Esophagus squamous epithelium (tissue), 5 donors: ENCODE data around the gene SNRK. TPM values are rescaled to one million over a fixed set of nuclear protein-coding genes. Genes with fewer than 3 reads are reported as not detected.

Experiments
- DNase-seq: peaks from one replicate; lab custom pipeline; 2025; lab: John Stamatoyannopoulos, UW
- H3K27ac ChIP-seq, 4 donors: fragments of 200-600 bp; sonication (generic); one replicate each; pipeline ENCODE4 v1.5.1; 2016 to 2019; ENCODE audit warnings: mild to moderate bottlenecking in 1 of 4
- H3K27me3 ChIP-seq, 4 donors: fragments of 200-600 bp; sonication (generic); 1 replicate in 3 of 4; 2 replicates in 1 of 4; pipeline versions ENCODE4 v1.5.1 to v1.6.0; 2017 to 2021; ENCODE audit warnings: antibody characterized with exemption in 1 of 4
- H3K36me3 ChIP-seq, 3 donors: fragments of 200-600 bp; sonication (generic); one replicate each; pipeline ENCODE4 v1.5.1; 2016 to 2019
- H3K4me1 ChIP-seq, 3 donors: fragments of 200-600 bp; sonication (generic); one replicate each; pipeline ENCODE4 v1.5.1; 2017 to 2019
- H3K4me3 ChIP-seq, 4 donors: fragments of 200-600 bp; sonication (generic); 1 replicate in 3 of 4; 2 replicates in 1 of 4; pipeline ENCODE4 v1.5.1; 2016 to 2019; ENCODE audit warnings: mild to moderate bottlenecking in 2 of 4, moderate library complexity in 1 of 4
- H3K9me3 ChIP-seq, 3 donors: fragments of 200-600 bp; sonication (generic); one replicate each; pipeline ENCODE4 v1.5.1; 2016 to 2019
- CTCF ChIP-seq, 6 experiments: fragments of 450-650 bp in 4 of 6; fragments of 200-600 bp in 2 of 6; sonication (generic) in 2 of 6; IDR thresholded peaks; one replicate each; pipeline ENCODE4 v1.5.1; 2016 to 2019; ENCODE audit warnings: antibody characterized with exemption in 6 of 6, mild to moderate bottlenecking in 4 of 6, moderate library complexity in 4 of 6
- POLR2A ChIP-seq, 4 donors: fragments of 450-650 bp; IDR thresholded peaks; one replicate each; pipeline ENCODE4 v1.6.1; 2017; ENCODE audit warnings: antibody characterized with exemption in 4 of 4, mild to moderate bottlenecking in 4 of 4, moderate library complexity in 3 of 4
- WGBS, 2 donors: methylation state at CpG; one replicate each; pipeline ENCODE4 v1.1.5; 2018; 5-methylcytosine and 5-hydroxymethylcytosine counted together
- intact Hi-C: fragments of 100-400 bp; cut with DNase I; formaldehyde crosslinking; loops from one replicate; pipeline ENCODE4 v1.15.0; 2022
- total RNA-seq, 4 donors: library from RNA; depleted of rRNA; stranded (reverse); fragments of >200 nt; gene quantifications; one replicate each; pipeline ENCODE4 v1.1.0, GENCODE V29; 2016
- donor health status: DM: yes; HTN: yes; CAD: no.

SNRK gene
- total RNA-seq, 4 donors from 2014 or later: 27.0 to 42.0 (median 29.5) TPM

DNA sequence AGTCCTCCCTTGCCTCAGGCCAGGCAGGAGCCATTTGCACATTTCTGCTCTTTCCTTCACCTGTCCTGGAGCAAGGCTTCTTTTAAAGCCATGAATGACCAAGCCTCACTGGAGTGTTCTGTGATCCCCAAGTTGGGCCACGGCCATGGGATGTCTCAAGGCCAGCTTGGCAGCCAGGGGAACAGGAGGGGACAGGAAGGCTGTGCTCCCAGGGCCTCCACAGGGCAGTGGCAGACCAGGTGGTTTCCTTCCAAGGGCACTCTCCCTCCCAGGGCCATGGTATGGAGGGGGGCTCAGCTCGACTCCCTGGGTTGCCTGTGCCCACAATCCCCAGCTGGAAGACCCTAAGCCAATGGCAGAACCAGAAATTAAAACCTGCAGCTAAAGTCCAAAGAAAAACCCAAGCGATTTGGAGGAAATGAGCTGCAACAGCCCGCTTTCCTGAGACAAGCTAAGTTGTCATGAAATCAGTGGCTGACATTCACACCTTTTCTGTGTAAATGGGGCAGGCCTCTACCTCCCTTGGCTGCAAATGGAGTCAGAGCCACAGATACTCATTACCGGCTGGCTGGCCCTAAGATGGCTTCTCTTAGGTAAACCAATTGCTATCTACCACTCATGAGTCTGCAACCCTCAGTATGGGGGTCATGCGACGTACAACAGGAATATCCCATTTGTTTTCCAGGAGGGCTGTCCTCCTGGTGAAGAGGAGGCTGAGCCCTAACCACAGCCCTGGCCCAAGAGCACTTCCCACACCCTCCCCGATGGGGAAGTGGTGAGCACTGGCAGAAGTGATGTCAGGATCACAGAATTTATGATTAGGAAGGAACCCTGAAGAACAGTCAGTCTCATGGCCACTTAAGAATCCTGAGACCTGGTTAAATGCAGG is 83.3 kb downstream of the SNRK start:
- no peak for TF ChIP-seq POLR2A (IDR thresholded peaks at IDR 0.05)
- no peak for TF ChIP-seq CTCF (IDR thresholded peaks at IDR 0.05)
- no peak overlapping the region for H3K4me3 ChIP-seq
- H3K36me3 ChIP-seq: peaks cover 0 to 18% (median 0%) of the 10 kb centered on the region in 3 donors
- intact Hi-C loops: no loop called here
- 92 to 93% methylated on average over 3 to 6 of the region's 8 CpGs for WGBS, 2 donors
- no peaks in the 10 kb centered on the region for H3K27me3 ChIP-seq
- DNase-seq: no peak
- no peak overlapping the region for H3K27ac ChIP-seq
- no peaks in the 10 kb centered on the region for H3K9me3 ChIP-seq
- peaks cover 0 to 10% (median 3%) of the 10 kb centered on the region in 3 donors for H3K4me1 ChIP-seq

- TF ChIP-seq POLR2A (IDR thresholded peaks at IDR 0.05) (no peak), CTCF (IDR thresholded peaks at IDR 0.05) (no peak)
These were observed 84.1 kb downstream of the SNRK start for GRCh38 chr3:43370293-43370980.

GRCh38 chr3:43371494-43371893 is 85.2 kb downstream of the SNRK start:
- WGBS, 2 donors: 86% methylated on average over 3 of the region's 3 CpGs; no CpG with 5 or more reads in 1 of the 2 donors
- H3K4me3 ChIP-seq: no peak overlapping the region
- no peak for DNase-seq
- H3K4me1 ChIP-seq: peaks cover 0 to 4% (median 3%) of the 10 kb centered on the region in 3 donors
- no peaks in the 10 kb centered on the region for H3K27me3 ChIP-seq
- H3K9me3 ChIP-seq: no peaks in the 10 kb centered on the region
- no peak overlapping the region for H3K27ac ChIP-seq
- intact Hi-C loops: no loop called here
- no peaks in the 10 kb centered on the region for H3K36me3 ChIP-seq
- TF ChIP-seq CTCF (IDR thresholded peaks at IDR 0.05) (no peak), POLR2A (IDR thresholded peaks at IDR 0.05) (no peak)

More at GRCh38 chr3:43370293-43370980, 84.1 kb downstream of the SNRK start:
- Histone ChIP-seq H3K27me3 (no peaks in the 10 kb centered on the region), H3K36me3 (peaks cover 0 to 10% (median 0%) of the 10 kb centered on the region in 3 donors), H3K4me3 (no peak overlapping the region), H3K4me1 (peaks cover 0 to 10% (median 3%) of the 10 kb centered on the region in 3 donors), H3K27ac (no peak overlapping the region), H3K9me3 (no peaks in the 10 kb centered on the region)
- no peak for DNase-seq
- WGBS, 2 donors: 79 to 89% methylated on average over 1 to 4 of the region's 6 CpGs
- intact Hi-C loops: no loop called here

DNA sequence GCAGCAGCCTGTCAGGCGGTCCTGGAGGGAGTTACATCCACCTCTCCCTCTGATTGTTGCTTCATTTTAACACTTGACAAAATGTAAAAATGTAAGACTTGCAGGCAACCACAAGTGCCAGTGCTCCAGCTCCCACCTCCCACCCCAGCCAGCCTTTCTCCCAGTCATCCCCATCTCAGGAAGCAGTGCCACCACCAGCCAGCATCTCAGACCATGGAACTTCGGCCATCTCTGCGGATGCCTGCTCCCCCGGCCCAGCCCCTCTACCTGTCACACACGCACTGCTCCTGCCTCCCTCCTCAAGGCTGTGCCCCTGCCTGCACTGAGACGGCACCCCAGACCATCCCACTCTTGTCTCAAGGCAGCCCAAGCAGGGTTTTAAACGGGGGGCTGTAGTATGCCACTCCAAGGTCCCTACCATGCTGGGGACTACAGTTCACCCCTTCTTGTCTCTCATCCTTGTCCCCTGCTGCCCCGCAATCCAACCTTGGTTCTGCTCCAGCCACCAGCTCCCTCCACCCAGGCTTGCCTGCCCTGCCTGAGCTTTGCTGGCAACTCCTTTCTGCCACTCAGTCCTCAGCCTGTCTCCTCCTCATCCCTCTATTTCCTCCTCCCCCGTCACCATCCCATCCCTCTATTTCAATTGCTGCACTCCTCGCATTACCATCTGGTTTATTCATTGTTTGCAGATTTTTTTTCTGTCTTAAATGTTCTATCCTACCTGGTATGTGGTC is 85.8 kb downstream of the SNRK start:
- TF ChIP-seq CTCF (IDR thresholded peaks at IDR 0.05): no peak
- TF ChIP-seq POLR2A (IDR thresholded peaks at IDR 0.05): no peak
- WGBS, 2 donors: 88 to 90% methylated on average over 9 to 10 of the region's 10 CpGs
- no peaks in the 10 kb centered on the region for H3K36me3 ChIP-seq
- H3K4me3 ChIP-seq: no peak overlapping the region
- H3K9me3 ChIP-seq: no peaks in the 10 kb centered on the region
- no peaks in the 10 kb centered on the region for H3K4me1 ChIP-seq
- H3K27me3 ChIP-seq: no peaks in the 10 kb centered on the region
- no peak overlapping the region for H3K27ac ChIP-seq
- no peak for DNase-seq
- intact Hi-C loops: no loop called here
